Measurements from ENCODE around the gene INPP4B.
"Not testable (repeated sequence)": the region's sequence is repeated elsewhere in the genome, so short reads cannot be mapped to it uniquely, and the experiment has no call there.

INPP4B gene

GRCh38 chr4:142512161-142512560, 333.9 kb downstream of the INPP4B start:
- no peak overlapping the region for H3K4me2 ChIP-seq (ENCODE audit: insufficient read depth, low read length)
- no peaks in the 10 kb centered on the region for H3K36me3 ChIP-seq (ENCODE audit: insufficient read depth, low read length)
- H3K27ac ChIP-seq (ENCODE audit: low read length), result no peak overlapping the region
- no peaks in the 10 kb centered on the region for H3K27me3 ChIP-seq (ENCODE audit: insufficient read depth, low read length, poor library complexity)
- peaks cover 17% of the 10 kb centered on the region for H3K4me1 ChIP-seq (ENCODE audit: insufficient read depth, low read length)
- no peak overlapping the region for H3K9ac ChIP-seq (ENCODE audit: low read depth, low read length)
- no peak for DNase-seq
- H3K9me3 ChIP-seq (ENCODE audit: insufficient read depth, low read length, severe bottlenecking), result no peaks in the 10 kb centered on the region
- no peaks in the 10 kb centered on the region for H4K20me1 ChIP-seq (ENCODE audit: insufficient read depth, low read length)
- no peak for TF ChIP-seq EZH2 (IDR thresholded peaks at IDR 0.05; ENCODE audit: borderline replicate concordance, low read depth, low read length, severe bottlenecking)
- TF ChIP-seq, protein P1, sequence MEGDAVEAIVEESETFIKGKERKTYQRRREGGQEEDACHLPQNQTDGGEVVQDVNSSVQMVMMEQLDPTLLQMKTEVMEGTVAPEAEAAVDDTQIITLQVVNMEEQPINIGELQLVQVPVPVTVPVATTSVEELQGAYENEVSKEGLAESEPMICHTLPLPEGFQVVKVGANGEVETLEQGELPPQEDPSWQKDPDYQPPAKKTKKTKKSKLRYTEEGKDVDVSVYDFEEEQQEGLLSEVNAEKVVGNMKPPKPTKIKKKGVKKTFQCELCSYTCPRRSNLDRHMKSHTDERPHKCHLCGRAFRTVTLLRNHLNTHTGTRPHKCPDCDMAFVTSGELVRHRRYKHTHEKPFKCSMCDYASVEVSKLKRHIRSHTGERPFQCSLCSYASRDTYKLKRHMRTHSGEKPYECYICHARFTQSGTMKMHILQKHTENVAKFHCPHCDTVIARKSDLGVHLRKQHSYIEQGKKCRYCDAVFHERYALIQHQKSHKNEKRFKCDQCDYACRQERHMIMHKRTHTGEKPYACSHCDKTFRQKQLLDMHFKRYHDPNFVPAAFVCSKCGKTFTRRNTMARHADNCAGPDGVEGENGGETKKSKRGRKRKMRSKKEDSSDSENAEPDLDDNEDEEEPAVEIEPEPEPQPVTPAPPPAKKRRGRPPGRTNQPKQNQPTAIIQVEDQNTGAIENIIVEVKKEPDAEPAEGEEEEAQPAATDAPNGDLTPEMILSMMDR (IDR thresholded peaks at IDR 0.05; ENCODE audit: borderline replicate concordance, extremely low read depth, low read length, poor library complexity, severe bottlenecking), result no peak
- no peak for ATAC-seq (ENCODE audit: insufficient read depth, low read depth)
- no peak overlapping the region for H2AFZ ChIP-seq (ENCODE audit: low read depth, low read length)
- no peaks in the 10 kb centered on the region for H3K79me2 ChIP-seq (ENCODE audit: insufficient read depth, low read length)
- H3K4me3 ChIP-seq (ENCODE audit: low read depth in 1 of 2, low read length in 2 of 2), result no peak overlapping the region

- Histone ChIP-seq H3K9ac (ENCODE audit: low read depth, low read length) (no peak overlapping the region), H3K36me3 (ENCODE audit: insufficient read depth, low read length) (no peaks in the 10 kb centered on the region), H3K79me2 (ENCODE audit: insufficient read depth, low read length) (no peaks in the 10 kb centered on the region), H3K4me2 (ENCODE audit: insufficient read depth, low read length) (no peak overlapping the region), H2AFZ (ENCODE audit: low read depth, low read length) (no peak overlapping the region), H3K4me3 (ENCODE audit: low read depth in 1 of 2, low read length in 2 of 2) (no peak overlapping the region), H3K27me3 (ENCODE audit: insufficient read depth, low read length, poor library complexity) (no peaks in the 10 kb centered on the region), H3K4me1 (ENCODE audit: insufficient read depth, low read length) (no peaks in the 10 kb centered on the region), H4K20me1 (ENCODE audit: insufficient read depth, low read length) (no peaks in the 10 kb centered on the region), H3K9me3 (ENCODE audit: insufficient read depth, low read length, severe bottlenecking) (no peaks in the 10 kb centered on the region), H3K27ac (ENCODE audit: low read length) (no peak overlapping the region)
- DNase-seq (no peak), ATAC-seq (ENCODE audit: insufficient read depth, low read depth) (no peak)
- no peak for TF ChIP-seq EZH2 (IDR thresholded peaks at IDR 0.05; ENCODE audit: borderline replicate concordance, low read depth, low read length, severe bottlenecking)
- TF ChIP-seq, protein P1 (IDR thresholded peaks at IDR 0.05; ENCODE audit: borderline replicate concordance, extremely low read depth, low read length, poor library complexity, severe bottlenecking), result no peak
Measured at GRCh38 chr4:142509881-142510280, 336.2 kb downstream of the INPP4B start.

DNA sequence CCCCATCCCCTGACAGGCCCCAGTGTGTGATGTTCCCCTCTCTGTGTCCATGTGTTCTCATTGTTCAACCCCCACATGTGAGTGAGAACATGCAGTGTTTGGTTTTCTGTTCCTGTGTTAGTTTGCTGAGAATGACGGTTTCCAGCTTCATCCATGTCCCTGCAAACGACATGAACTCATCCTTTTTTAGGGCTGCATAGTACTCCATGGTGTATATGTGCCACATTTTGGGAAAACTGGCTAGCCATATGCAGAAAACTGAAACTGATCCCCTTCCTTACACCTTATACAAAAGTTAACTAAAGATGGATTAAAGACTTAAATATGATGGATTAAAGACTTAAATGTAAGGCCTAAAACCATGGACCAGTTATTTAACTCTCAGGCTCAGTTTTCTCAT, 336.7 kb downstream of the INPP4B start:
- not testable (repeated sequence) for ATAC-seq (ENCODE audit: insufficient read depth, low read depth)

DNA sequence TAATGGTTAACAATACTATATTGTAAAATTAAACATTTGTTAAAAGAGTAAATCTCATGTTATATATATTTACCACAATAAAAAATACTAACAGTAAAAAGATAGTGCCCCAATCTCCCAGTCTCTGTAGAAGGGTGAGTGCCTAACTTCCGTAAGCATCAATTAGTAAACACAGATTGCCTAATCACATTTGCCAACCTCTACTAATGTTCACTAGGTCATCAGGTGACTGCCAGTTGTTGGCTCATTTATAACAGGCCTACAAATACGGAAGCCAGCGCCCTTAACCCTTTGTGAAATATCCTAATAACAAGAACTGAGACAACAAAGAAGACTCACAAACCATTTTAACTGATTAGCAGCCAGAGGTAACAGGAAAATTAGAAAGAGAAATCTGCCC, 345.1 kb downstream of the INPP4B start:
- Histone ChIP-seq H3K9me3 (ENCODE audit: insufficient read depth, low read length, severe bottlenecking) (no peaks in the 10 kb centered on the region), H3K9ac (ENCODE audit: low read depth, low read length) (no peak overlapping the region), H3K36me3 (ENCODE audit: insufficient read depth, low read length) (no peaks in the 10 kb centered on the region), H3K4me3 (ENCODE audit: low read depth in 1 of 2, low read length in 2 of 2) (no peak overlapping the region), H3K27me3 (ENCODE audit: insufficient read depth, low read length, poor library complexity) (no peaks in the 10 kb centered on the region), H3K4me1 (ENCODE audit: insufficient read depth, low read length) (no peaks in the 10 kb centered on the region), H4K20me1 (ENCODE audit: insufficient read depth, low read length) (no peaks in the 10 kb centered on the region), H3K4me2 (ENCODE audit: insufficient read depth, low read length) (no peak overlapping the region), H2AFZ (ENCODE audit: low read depth, low read length) (no peak overlapping the region), H3K79me2 (ENCODE audit: insufficient read depth, low read length) (no peaks in the 10 kb centered on the region), H3K27ac (ENCODE audit: low read length) (no peak overlapping the region)
- ATAC-seq (ENCODE audit: insufficient read depth, low read depth) (no peak), DNase-seq (no peak)
- TF ChIP-seq, protein P1 (IDR thresholded peaks at IDR 0.05; ENCODE audit: borderline replicate concordance, extremely low read depth, low read length, poor library complexity, severe bottlenecking), result no peak

More for the DNA sequence above, 336.7 kb downstream of the INPP4B start:
- H3K4me2 ChIP-seq (ENCODE audit: insufficient read depth, low read length); H3K27me3 ChIP-seq (ENCODE audit: insufficient read depth, low read length, poor library complexity); DNase-seq; H3K27ac ChIP-seq (ENCODE audit: low read length); H3K36me3 ChIP-seq (ENCODE audit: insufficient read depth, low read length); H4K20me1 ChIP-seq (ENCODE audit: insufficient read depth, low read length); H2AFZ ChIP-seq (ENCODE audit: low read depth, low read length); H3K79me2 ChIP-seq (ENCODE audit: insufficient read depth, low read length); H3K4me1 ChIP-seq (ENCODE audit: insufficient read depth, low read length); H3K4me3 ChIP-seq (ENCODE audit: low read depth in 1 of 2, low read length in 2 of 2); H3K9me3 ChIP-seq (ENCODE audit: insufficient read depth, low read length, severe bottlenecking); H3K9ac ChIP-seq (ENCODE audit: low read depth, low read length): not testable (repeated sequence)

All from DND-41 (cell line).